ENCODE results near the gene ZP1. TPM values are rescaled to one million over a fixed set of nuclear protein-coding genes. Genes with fewer than 3 reads are reported as not detected.

Gene ZP1
- total RNA-seq, 1 donor from 2014 or later, result not detected

GRCh38 chr11:60845338-60845737, 22.0 kb upstream of the ZP1 start:
- no peak overlapping the region for H3K4me3 Mint-ChIP-seq (ENCODE audit: unreplicated experiment)
- H3K9me3 Mint-ChIP-seq (ENCODE audit: unreplicated experiment), result no peaks in the 10 kb centered on the region
- no peak for DNase-seq (ENCODE audit: extremely low spot score, unreplicated experiment)
- H3K36me3 Mint-ChIP-seq (ENCODE audit: unreplicated experiment), result peaks cover 17% of the 10 kb centered on the region
- H3K27ac Mint-ChIP-seq (ENCODE audit: unreplicated experiment), result no peak overlapping the region
- TF ChIP-seq, protein P1, sequence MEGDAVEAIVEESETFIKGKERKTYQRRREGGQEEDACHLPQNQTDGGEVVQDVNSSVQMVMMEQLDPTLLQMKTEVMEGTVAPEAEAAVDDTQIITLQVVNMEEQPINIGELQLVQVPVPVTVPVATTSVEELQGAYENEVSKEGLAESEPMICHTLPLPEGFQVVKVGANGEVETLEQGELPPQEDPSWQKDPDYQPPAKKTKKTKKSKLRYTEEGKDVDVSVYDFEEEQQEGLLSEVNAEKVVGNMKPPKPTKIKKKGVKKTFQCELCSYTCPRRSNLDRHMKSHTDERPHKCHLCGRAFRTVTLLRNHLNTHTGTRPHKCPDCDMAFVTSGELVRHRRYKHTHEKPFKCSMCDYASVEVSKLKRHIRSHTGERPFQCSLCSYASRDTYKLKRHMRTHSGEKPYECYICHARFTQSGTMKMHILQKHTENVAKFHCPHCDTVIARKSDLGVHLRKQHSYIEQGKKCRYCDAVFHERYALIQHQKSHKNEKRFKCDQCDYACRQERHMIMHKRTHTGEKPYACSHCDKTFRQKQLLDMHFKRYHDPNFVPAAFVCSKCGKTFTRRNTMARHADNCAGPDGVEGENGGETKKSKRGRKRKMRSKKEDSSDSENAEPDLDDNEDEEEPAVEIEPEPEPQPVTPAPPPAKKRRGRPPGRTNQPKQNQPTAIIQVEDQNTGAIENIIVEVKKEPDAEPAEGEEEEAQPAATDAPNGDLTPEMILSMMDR (IDR thresholded peaks at IDR 0.05), result no peak
- H3K4me1 Mint-ChIP-seq (ENCODE audit: unreplicated experiment), result peaks cover 47% of the 10 kb centered on the region
- H3K27me3 Mint-ChIP-seq (ENCODE audit: unreplicated experiment), result no peaks in the 10 kb centered on the region

- peaks cover 31% of the 10 kb centered on the region for H3K4me1 Mint-ChIP-seq (ENCODE audit: unreplicated experiment)
These were observed 20.1 kb upstream of the ZP1 start for GRCh38 chr11:60847281-60847680.

DNA sequence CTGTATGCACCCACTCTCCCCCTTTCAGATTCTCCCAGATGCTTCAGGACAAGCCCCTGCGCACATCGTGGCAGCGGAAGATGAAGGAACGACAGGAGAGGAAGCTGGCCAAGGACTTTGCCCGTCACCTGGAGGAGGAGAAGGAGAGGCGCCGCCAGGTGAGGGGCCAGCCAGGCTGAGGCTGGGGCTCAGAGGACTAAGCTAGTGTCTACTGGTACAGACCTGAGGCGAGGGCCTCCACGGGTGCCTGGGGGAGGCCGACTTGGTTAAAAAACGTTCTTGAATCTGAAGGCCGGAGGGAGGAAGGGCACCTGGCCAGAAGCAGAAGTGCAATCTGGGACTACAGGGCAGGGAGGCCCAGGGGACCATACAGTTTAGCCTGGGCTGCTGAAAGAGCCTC, 19.4 kb upstream of the ZP1 start:
- Mint-ChIP-seq H3K9me3 (ENCODE audit: unreplicated experiment) (no peaks in the 10 kb centered on the region), H3K36me3 (ENCODE audit: unreplicated experiment) (peaks cover 23% of the 10 kb centered on the region), H3K27me3 (ENCODE audit: unreplicated experiment) (no peaks in the 10 kb centered on the region), H3K4me1 (ENCODE audit: unreplicated experiment) (peaks cover 26% of the 10 kb centered on the region), H3K4me3 (ENCODE audit: unreplicated experiment) (no peak overlapping the region), H3K27ac (ENCODE audit: unreplicated experiment) (no peak overlapping the region)
- DNase-seq (ENCODE audit: extremely low spot score, unreplicated experiment), result no peak
- TF ChIP-seq, protein P1 (IDR thresholded peaks at IDR 0.05), result no peak

More at GRCh38 chr11:60847281-60847680, 20.1 kb upstream of the ZP1 start:
- DNase-seq (ENCODE audit: extremely low spot score, unreplicated experiment), result no peak
- H3K36me3 Mint-ChIP-seq (ENCODE audit: unreplicated experiment), result peaks cover 23% of the 10 kb centered on the region
- H3K27ac Mint-ChIP-seq (ENCODE audit: unreplicated experiment), result no peak overlapping the region
- H3K27me3 Mint-ChIP-seq (ENCODE audit: unreplicated experiment), result no peaks in the 10 kb centered on the region
- TF ChIP-seq, protein P1 (IDR thresholded peaks at IDR 0.05), result no peak
- H3K9me3 Mint-ChIP-seq (ENCODE audit: unreplicated experiment), result no peaks in the 10 kb centered on the region
- no peak overlapping the region for H3K4me3 Mint-ChIP-seq (ENCODE audit: unreplicated experiment)

GRCh38 chr11:60848714-60849151, 18.6 kb upstream of the ZP1 start:
- H3K4me3 Mint-ChIP-seq (ENCODE audit: unreplicated experiment), result no peak overlapping the region
- H3K4me1 Mint-ChIP-seq (ENCODE audit: unreplicated experiment), result peaks cover 18% of the 10 kb centered on the region
- peaks cover 25% of the 10 kb centered on the region for H3K36me3 Mint-ChIP-seq (ENCODE audit: unreplicated experiment)
- no peaks in the 10 kb centered on the region for H3K9me3 Mint-ChIP-seq (ENCODE audit: unreplicated experiment)
- DNase-seq (ENCODE audit: extremely low spot score, unreplicated experiment), result no peak
- H3K27ac Mint-ChIP-seq (ENCODE audit: unreplicated experiment), result no peak overlapping the region
- no peaks in the 10 kb centered on the region for H3K27me3 Mint-ChIP-seq (ENCODE audit: unreplicated experiment)
- TF ChIP-seq, protein P1 (IDR thresholded peaks at IDR 0.05), result no peak

DNA sequence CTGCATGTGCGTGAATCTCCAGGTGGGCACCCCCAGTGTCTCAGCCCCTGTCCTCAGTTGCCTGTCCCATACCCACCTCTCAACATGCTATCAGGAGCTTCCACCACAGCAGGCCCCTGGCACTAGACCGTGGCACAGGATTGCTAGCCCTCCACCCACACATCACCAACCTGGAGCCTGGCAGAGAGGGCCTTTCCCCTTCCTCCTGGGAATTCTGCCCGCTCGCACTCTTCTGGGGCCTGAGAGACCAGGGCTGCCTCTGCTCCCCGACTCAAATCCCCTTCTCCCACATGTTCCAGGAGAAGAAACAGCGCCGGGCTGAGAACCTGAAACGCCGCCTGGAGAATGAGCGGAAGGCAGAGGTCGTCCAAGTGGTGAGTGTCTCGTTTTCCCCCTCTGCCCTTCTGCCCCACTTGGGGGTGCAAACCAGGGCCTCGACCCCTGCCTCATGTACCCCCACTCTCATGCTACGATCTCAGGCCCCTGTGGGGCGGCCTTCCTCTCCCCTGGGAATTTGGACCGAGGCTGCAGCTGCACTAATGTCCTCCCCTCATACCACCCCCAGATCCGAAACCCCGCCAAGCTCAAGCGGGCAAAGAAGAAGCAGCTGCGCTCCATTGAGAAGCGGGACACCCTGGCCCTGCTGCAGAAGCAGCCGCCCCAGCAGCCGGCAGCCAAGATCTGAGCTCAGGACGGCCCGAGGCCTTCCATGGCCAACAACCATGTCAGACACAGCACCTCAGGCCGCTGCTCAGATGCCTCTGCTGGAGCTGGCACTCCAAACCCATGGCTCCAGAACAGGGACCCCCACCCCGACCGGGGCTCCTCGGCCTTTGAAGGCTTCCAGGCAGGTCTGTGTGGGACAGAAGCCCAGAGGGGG, 17.5 kb upstream of the ZP1 start:
- no peaks in the 10 kb centered on the region for H3K9me3 Mint-ChIP-seq (ENCODE audit: unreplicated experiment)
- no peaks in the 10 kb centered on the region for H3K27me3 Mint-ChIP-seq (ENCODE audit: unreplicated experiment)
- H3K27ac Mint-ChIP-seq (ENCODE audit: unreplicated experiment), result no peak overlapping the region
- DNase-seq (ENCODE audit: extremely low spot score, unreplicated experiment), result no peak
- H3K36me3 Mint-ChIP-seq (ENCODE audit: unreplicated experiment), result peaks cover 25% of the 10 kb centered on the region
- TF ChIP-seq, protein P1 (IDR thresholded peaks at IDR 0.05), result no peak
- no peak overlapping the region for H3K4me3 Mint-ChIP-seq (ENCODE audit: unreplicated experiment)
- peaks cover 9% of the 10 kb centered on the region for H3K4me1 Mint-ChIP-seq (ENCODE audit: unreplicated experiment)

All from osteocyte (in vitro differentiated cells).